Midbrain (tissue), 1 donor: ENCODE data around the gene LCLAT1.

ENCODE experiments used
- DNase-seq: peaks from one replicate; lab custom pipeline; 2025; lab: John Stamatoyannopoulos, UW

The LCLAT1 gene

GRCh38 chr2:30675758-30676157, 228.7 kb downstream of the LCLAT1 start:
- no peak for DNase-seq

- DNase-seq: no peak
These were observed 230.2 kb downstream of the LCLAT1 start for GRCh38 chr2:30677231-30677630.

- no peak for DNase-seq
These were observed 230.9 kb downstream of the LCLAT1 start for GRCh38 chr2:30677861-30678385.

GRCh38 chr2:30678410-30679137, 231.5 kb downstream of the LCLAT1 start:
- no peak for DNase-seq

- DNase-seq: peak; percentile 17
These were observed 232.5 kb downstream of the LCLAT1 start for GRCh38 chr2:30679426-30680088.

GRCh38 chr2:30680121-30680520, 233.1 kb downstream of the LCLAT1 start:
- no peak for DNase-seq

GRCh38 chr2:30681022-30681421, 234.0 kb downstream of the LCLAT1 start:
- DNase-seq: no peak

- DNase-seq: no peak
These were observed 236.3 kb downstream of the LCLAT1 start for GRCh38 chr2:30683236-30683956.

GRCh38 chr2:30684026-30684425, 237.0 kb downstream of the LCLAT1 start:
- DNase-seq: no peak

GRCh38 chr2:30684516-30684915, 237.5 kb downstream of the LCLAT1 start:
- no peak for DNase-seq

GRCh38 chr2:30684996-30685395, 237.9 kb downstream of the LCLAT1 start:
- DNase-seq: no peak

- no peak for DNase-seq
These were observed 239.0 kb downstream of the LCLAT1 start for GRCh38 chr2:30686000-30686399.

- DNase-seq: no peak
These were observed 239.6 kb downstream of the LCLAT1 start for GRCh38 chr2:30686669-30687068.

GRCh38 chr2:30688956-30689401, 241.9 kb downstream of the LCLAT1 start:
- no peak for DNase-seq

GRCh38 chr2:30689496-30690125, 242.6 kb downstream of the LCLAT1 start:
- DNase-seq: no peak

- DNase-seq: no peak
These were observed 243.1 kb downstream of the LCLAT1 start for GRCh38 chr2:30690126-30690561.

- no peak for DNase-seq
These were observed 244.3 kb downstream of the LCLAT1 start for GRCh38 chr2:30691091-30691947.

- DNase-seq: no peak
These were observed 245.1 kb downstream of the LCLAT1 start for GRCh38 chr2:30691948-30692828.

- DNase-seq: no peak
These were observed 245.8 kb downstream of the LCLAT1 start for GRCh38 chr2:30692829-30693275.
